RCC 7860 (cell line): ENCODE results near the gene SEPTIN1.
A peak's percentile ranks its signal among the peaks of the same experiment; 100 is the strongest.
"Not testable (repeated sequence)": the region's sequence is repeated elsewhere in the genome, so short reads cannot be mapped to it uniquely, and the experiment has no call there.

ENCODE experiments used
- DNase-seq: peaks from one replicate; pipeline ENCODE4 v3.0.0-alpha.2; 2015; ENCODE audit warnings: low spot score
- FAIRE-seq: peaks from 2 replicates; lab custom pipeline; 2012; peaks lifted over from hg19 to GRCh38; lab: Jason Lieb, UNC

SEPTIN1 gene

DNA sequence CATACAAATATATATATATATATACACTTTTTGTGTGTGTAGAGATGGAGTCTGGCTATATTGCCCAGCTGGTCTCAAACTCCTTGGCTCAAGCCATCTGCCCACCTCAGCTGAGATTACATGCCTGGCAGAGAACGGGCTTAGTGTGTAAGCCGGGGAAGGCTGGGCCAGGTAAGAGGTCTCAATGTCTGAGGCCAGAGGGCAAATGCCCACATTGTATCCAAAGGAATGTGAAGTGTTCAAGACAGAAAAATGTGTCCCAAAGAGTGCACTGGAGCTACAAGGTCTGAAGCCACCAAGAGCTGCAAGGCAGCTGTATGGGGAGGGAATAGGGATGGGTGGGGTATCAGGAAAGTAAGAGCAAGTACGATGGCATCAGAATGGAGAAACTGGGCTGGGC lies 36.1 kb downstream of the SEPTIN1 start:
- DNase-seq (no peak), FAIRE-seq (no peak)

- DNase-seq, FAIRE-seq: not testable (repeated sequence)
Observed at GRCh38 chr16:30343491-30343820, 38.9 kb downstream of the SEPTIN1 start.

DNA sequence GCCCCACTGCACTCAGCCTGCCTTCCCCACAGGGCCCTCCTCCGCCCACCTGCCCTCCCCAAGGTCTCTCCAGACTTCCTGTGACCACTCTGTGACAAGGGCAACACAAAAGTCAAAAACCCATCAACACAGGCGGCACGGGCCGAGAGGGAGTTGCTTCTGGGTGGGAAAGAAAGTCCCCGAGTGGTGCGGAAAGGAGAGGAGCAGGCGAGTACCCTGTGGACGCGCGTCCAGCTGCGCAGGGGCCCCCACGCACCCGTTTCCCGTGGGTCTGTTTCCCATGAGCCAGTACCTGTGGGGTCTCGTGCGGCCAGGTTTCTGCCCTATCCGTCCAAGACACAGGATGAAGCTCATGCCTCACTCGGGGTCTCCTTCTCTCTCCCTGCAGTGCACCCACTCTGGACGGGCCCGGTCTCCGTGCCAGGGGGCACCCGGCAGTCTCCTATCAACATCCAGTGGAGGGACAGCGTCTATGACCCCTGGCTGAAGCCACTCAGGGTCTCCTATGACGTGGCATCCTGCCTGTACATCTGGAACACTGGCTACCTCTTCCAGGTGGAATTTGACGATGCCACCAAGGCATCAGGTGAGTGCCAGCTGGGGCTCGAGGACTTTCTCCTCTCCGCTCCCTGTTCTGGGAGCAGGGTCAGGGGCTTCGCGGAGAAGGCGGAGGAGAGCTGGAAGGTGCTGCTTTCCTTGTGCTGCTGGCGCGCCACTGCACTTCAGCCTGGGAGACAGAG lies 39.4 kb downstream of the SEPTIN1 start:
- FAIRE-seq (no peak), DNase-seq (no peak)

GRCh38 chr16:30341971-30342370 lies 40.4 kb downstream of the SEPTIN1 start:
- not testable (repeated sequence) for DNase-seq, FAIRE-seq

DNA sequence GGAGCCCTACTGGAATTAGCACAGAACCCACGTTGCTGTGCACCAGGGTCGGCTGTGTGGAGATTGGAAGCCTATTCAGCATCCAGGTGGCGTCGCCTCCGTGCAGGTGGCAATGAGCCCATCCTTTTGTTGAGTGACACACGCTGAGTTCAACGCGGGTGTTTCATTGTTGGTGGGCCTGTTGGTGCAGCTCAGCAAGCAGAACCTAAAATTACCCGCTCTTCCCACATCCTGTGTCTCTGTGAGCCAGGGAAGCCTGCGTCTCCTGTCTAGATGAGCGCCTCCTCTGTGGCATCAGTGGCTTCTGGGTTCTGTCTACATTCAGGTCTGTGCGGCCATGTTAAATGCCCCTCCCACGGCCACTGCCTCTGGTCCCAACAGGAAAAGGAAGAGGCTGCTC lies 41.7 kb downstream of the SEPTIN1 start:
- DNase-seq (no peak), FAIRE-seq (no peak)

- FAIRE-seq, DNase-seq: not testable (repeated sequence)
Observed at GRCh38 chr16:30338715-30339114, 43.6 kb downstream of the SEPTIN1 start.

GRCh38 chr16:30337964-30338357 lies 44.4 kb downstream of the SEPTIN1 start:
- FAIRE-seq, DNase-seq: not testable (repeated sequence)

GRCh38 chr16:30335598-30336474 lies 46.5 kb downstream of the SEPTIN1 start:
- FAIRE-seq = no peak
- peak; percentile 55 for DNase-seq

DNA sequence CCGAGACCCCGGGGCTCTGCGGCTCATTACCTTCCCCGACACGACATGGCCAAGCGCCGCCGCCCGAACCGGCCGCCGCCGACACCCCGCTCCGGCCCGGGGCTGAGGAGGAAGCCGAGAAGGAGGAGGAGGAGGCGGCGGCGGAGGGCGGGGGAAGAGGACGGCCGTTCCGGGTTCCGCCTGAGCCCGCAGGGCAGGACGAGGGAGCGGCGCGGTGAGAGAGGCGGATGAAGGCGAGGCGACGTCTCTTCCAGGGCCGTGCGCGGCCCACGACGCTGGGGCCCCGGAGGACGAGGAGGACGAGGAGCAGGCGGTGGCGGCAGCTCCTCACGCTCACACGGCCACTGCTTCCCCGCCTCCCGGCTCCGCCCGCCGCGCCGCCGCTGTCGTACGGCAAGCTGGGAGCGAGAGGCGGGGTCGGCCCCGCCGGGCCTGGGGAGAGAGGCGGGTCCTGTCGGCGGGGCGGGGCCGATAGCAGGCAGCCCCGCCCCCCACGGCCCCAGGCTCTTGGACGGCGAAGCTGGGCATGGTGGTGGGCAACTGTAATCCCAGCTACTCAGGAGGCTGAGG lies 47.2 kb downstream of the SEPTIN1 start:
- peak; percentile 55 for DNase-seq
- FAIRE-seq = not testable (repeated sequence)

DNA sequence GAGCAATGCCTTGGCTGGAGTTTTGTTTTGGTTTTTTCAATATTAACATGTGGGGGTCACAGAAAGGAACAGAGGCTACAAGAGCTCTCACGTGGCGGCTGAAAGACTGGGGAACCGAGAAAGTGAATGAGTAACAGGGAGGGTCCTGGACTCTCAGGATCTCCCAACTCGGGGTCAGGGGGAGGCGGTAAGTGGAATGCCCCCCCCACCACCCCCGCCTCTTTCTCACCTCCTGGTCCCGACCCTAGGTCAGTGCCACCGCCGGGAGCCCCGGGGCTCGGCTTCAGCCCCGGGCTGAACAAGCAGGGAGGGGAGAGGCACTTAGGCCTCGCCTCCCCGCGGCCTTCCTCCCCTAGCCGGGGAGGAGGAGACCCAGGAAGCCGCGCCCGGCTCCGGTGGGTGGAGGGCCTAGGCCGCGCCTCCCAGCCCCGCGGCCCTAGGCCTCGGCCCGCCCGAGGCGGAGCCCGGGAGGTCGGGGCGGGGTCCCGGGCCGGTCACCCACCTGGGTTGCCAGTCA lies 47.8 kb downstream of the SEPTIN1 start:
- FAIRE-seq = not testable (repeated sequence)
- DNase-seq = peak; percentile 40
